HTR-8/SVneo (cell line): Measurements from ENCODE around the gene HOXC10.

Experiments
- DNase-seq: peaks from one replicate; pipeline ENCODE4 v3.0.0; 2011; ENCODE audit warnings: low spot score, mixed read lengths; ENCODE audit not compliant: insufficient read length
- FAIRE-seq: peaks from 2 replicates; lab custom pipeline; 2011; peaks lifted over from hg19 to GRCh38; lab: Jason Lieb, UNC

Gene HOXC10

GRCh38 chr12:53984901-53985691 is at the start of gene HOXC10:
TSS of gene HOXC10 (plus strand) at chr12:53985146. CDS start at chr12:53985260, 114 bp downstream.
- FAIRE-seq (peak; percentile 88), DNase-seq (peak; percentile 92)

GRCh38 chr12:53935383-53936341 is 49.3 kb upstream of the HOXC10 start:
- DNase-seq: no peak
- FAIRE-seq: no peak

GRCh38 chr12:53937099-53937498 is 47.8 kb upstream of the HOXC10 start:
- no peak for DNase-seq
- no peak for FAIRE-seq

GRCh38 chr12:53937596-53938325 is 47.2 kb upstream of the HOXC10 start:
- FAIRE-seq (no peak), DNase-seq (no peak)

GRCh38 chr12:53938326-53939140 is 46.4 kb upstream of the HOXC10 start, which contains the start of gene HOXC13:
TSS of gene HOXC13 (plus strand) at chr12:53938831. CDS start at chr12:53938907, 76 bp downstream.
- DNase-seq: peak; percentile 87
- peak; percentile 38 for FAIRE-seq

DNA sequence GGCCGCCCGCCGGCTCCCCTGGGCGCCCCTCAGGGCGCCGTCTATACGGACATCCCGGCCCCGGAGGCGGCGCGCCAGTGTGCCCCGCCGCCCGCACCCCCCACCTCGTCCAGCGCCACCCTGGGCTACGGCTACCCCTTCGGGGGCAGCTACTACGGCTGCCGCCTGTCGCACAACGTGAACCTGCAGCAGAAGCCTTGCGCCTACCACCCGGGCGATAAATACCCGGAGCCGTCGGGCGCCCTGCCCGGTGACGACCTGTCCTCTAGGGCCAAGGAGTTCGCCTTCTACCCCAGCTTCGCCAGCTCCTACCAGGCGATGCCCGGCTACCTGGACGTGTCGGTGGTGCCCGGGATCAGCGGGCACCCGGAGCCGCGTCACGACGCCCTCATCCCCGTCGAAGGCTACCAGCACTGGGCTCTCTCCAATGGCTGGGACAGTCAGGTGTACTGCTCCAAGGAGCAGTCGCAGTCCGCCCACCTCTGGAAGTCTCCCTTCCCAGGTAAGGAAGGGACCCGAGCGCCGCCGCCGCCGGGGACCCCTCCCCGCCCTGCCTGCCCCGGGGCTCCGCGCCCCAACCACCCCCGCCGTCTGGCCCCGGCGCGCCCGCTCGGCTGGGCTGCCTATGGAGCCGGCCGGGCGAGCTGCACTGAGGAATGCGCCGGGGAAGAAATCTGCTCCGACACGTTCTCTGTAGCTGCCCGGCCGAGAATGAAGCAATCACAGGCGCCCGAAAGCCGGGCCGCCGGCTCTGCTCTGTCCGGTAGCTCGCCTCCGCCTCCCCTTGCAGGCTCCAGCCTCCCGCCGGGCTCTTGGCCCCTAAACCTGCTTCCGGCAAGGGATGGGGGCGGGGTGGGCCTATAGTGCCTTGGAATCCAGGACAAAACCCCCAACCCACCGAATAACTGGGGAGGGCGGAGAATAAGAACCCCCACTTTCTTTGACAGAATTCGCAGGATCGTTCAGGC is 45.5 kb upstream of the HOXC10 start:
- DNase-seq (no peak), FAIRE-seq (no peak)

DNA sequence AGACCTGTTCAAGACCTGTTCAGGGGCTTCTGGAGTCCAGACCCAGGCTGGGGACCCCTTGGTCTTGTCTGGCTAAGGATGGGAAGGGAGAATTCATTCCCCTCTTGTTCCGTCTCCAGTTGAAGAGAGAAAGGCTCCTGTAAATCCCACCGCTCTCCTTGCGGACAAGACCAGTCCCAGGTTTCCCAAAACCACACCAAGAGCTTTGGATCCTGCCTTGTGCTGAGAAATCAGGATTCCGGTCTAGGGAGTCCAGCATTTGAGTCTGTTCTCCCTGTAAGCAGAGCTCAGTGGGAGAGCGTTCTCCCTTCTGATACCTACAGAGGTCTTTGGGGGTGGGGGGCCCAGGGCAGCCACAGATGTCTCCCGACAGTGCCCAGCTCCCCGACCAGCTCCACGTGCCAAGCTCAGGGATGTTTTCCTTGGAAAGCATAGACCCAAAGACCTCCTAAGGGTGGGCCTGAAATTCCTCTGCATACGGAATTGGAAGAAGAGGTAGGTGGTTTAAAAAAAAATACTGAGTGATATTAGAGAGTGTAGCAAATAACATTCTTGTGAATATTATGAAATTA is 44.4 kb upstream of the HOXC10 start:
- FAIRE-seq (no peak), DNase-seq (no peak)

GRCh38 chr12:53941187-53941586 is 43.8 kb upstream of the HOXC10 start:
- FAIRE-seq: no peak
- DNase-seq: no peak

DNA sequence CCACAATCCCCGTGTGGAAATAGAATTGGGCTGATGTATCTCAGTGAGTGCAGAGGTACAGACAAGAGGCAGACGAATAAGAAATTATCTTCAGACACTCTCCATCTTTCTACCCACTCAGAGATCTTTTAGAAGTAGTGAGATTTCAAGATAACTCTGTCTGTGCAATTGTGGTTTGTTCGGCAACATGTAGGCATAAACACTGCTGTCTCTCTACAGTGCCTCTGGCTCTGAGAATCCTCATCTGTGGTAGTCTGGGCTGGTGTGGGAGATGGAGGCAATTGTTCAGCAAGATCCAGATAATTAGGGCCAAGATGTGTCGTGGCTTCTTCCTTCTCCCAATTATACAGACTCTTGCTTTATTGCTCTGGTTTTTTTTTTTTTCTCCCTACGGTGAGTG is 43.2 kb upstream of the HOXC10 start:
- DNase-seq (no peak), FAIRE-seq (no peak)

- no peak for DNase-seq
- no peak for FAIRE-seq
These were observed 42.4 kb upstream of the HOXC10 start for GRCh38 chr12:53942467-53942997.

- DNase-seq (no peak), FAIRE-seq (no peak)
These were observed 40.7 kb upstream of the HOXC10 start for GRCh38 chr12:53944209-53944608.

GRCh38 chr12:53944907-53945847 is 39.8 kb upstream of the HOXC10 start:
- FAIRE-seq (no peak), DNase-seq (no peak)

- DNase-seq (no peak), FAIRE-seq (no peak)
These were observed 37.2 kb upstream of the HOXC10 start for GRCh38 chr12:53947743-53948142.

DNA sequence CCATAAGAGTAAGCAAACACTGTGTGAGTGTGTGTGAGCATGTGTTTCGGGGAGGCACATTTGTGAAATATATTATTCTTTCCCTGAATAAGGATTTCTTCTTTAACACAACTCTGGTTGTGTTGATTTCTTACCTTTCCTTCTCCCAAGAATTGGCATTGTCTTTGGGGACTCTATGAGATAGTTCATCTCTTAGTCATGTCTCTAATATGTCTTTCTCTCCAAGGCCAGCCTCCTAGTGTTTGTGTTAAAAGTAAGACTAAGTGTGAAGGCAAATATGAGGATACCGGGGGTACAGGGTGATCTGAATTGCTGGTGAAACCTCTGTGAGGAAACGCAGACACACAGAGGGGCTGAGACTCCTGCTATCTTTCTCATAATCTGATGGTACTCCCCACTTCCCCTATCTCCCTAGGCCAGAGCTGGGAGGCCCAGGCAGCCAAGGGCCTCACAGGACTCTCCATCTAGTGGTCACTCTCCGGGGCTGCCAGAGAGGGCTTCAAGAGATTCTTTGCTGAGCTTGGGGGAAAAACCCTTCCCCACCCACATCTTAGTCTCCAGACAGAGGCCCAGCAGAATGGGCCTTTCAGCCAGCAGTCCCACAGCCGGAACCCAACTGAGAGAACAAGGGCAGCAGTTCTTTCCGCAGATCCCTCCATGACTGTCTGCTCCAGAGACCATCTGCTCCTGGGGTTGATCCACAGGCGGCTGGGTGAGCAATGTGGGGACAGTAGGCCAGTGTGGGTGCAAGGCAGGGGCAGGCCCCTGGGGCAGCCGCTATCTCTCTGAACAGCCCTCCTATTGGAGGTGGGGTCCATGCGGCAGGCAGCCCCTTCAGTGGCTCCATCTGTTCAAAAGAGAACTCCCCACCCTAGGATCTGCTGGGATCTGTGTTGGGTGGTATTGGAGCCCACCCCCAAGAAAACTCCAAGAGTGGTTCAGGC is 36.0 kb upstream of the HOXC10 start:
- DNase-seq: no peak

DNA sequence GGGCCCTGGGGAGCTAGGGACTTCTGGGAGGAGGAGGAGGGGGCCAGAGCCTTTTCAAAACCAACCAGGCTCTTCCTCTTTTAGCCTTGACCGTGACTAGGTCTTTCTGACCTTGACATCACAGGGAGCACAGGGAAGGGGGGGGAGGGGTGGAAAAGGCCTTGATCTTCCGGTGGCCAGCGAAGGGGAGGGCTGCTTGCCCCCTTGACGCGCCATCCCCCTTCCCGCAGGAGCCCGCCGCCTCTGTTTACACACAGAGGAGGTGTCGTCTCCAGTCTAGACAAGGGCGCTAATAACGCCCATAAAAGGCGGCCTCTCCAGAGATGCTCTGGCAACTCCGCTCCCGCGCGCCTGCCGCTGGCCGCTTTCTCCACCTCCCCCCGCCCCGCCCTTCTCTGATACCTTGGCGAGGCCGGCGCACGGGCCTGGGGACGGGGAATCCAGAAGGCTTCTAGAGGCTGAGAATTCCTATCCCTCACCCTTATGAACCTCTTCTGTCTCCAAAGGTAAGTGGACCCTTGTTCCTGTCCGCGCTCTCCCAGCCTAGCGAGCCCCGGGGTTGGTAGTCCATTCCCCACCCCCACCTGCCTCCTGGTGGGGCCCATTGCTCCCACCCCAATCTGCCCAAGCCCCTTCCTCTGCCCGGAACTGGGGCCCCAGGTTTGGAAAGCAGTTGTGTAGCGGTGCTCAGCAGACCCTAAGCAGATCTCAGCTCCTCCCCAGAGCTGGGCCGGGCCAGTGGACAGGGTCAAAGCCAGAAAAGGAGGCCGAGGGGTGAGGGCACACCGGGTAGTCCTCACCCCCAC is 35.1 kb upstream of the HOXC10 start:
- no peak for DNase-seq
- FAIRE-seq: no peak

More for the DNA sequence above, 36.0 kb upstream of the HOXC10 start:
- FAIRE-seq: no peak
